ENCODE results near the gene ANKRD61. TPM values are rescaled to one million over a fixed set of nuclear protein-coding genes. Genes with fewer than 3 reads are reported as not detected.
"Not testable (repeated sequence)": the region's sequence is repeated elsewhere in the genome, so short reads cannot be mapped to it uniquely, and the experiment has no call there.

ANKRD61 gene
- total RNA-seq, result under 1 TPM in 1 of 2 donors, not detected in 1; 0.42 TPM
- long read RNA-seq, donor 1, result 0 reads
- long read RNA-seq, donor 2, result 0 reads

DNA sequence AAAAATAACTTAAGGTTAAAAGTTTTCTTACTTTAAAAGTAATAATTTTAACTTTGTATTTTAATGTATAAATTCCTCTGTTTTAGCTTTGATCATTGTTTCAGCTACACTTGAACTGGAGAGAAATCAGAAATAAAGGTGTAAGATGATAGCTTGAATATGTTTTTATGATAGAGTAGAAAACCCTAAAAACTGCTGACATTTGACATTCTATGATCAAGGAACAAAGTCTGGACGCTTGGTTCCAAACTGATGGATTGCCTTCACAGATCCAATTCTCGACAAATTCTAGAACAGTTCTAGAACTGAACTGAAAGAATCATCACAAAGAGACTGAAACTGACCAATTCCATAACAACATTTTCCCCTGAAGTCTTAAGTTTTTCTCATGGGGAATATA is at the start of gene ANKRD61:
Gene ANKRD61, plus strand, starts transcription at position 389 of the 400 bp plus-strand sequence. Its CDS starts 0 bp downstream, at position 389.
- intact Hi-C loops (cut with DNase I), result no loop called here
- no peak for DNase-seq (ENCODE audit: low spot score)

DNA sequence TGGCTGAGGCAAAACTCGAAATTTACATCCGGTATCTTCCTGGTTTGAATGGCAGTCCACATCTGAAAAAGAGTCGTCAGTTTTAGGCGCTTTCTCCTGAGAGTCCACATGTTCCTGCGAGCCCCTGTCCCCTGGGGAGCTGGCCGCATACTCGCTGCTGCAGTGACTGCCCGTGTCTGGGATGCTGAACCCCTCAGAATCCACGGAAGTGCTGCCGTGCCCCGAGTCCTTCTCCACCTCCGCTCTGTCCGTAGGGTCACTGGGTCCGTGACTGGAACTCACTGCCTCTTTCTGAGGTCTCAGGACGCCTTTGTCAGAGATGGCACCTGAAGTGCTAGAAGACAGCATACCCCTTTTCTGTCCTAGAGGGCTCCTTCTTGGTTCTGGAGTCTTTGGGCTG is 44.1 kb upstream of the ANKRD61 start:
- DNase-seq (ENCODE audit: low spot score); intact Hi-C loops (cut with DNase I): not testable (repeated sequence)

DNA sequence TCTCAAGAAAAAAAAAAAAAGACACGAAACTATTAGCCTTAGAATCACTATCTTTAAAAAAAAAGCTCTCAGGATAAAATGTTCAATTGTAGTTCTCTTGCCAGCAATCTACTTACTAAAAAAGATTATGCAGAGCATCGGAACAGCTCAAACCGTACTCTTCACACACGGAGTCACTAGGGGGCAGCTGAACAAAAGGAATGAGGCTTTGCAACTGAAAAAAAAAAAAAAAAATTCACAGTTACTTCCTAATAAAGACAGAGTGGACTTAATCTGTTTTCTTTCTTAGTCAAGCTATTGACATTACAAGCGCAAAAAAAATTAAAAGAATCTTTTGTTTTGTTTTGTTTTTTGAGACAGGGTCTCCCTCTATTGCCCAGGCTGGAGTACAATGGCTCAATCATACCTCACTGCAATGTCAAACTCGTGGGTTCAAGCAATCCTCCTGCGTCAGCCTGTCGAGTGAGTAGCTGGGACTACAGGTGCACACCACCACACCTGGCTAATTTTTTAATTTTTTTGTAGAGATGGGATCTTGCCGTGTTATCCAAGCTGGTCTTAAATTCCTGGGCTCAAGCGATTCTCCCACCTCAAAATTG is 33.9 kb upstream of the ANKRD61 start:
- no peak for DNase-seq (ENCODE audit: low spot score)
- intact Hi-C loops (cut with DNase I), result loop anchor here (5.0 to 10.0 kb wide), 3 partner anchors 327 to 595 kb away; partner anchors contain the start of gene INTS15 (in 1 of the 2)

DNA sequence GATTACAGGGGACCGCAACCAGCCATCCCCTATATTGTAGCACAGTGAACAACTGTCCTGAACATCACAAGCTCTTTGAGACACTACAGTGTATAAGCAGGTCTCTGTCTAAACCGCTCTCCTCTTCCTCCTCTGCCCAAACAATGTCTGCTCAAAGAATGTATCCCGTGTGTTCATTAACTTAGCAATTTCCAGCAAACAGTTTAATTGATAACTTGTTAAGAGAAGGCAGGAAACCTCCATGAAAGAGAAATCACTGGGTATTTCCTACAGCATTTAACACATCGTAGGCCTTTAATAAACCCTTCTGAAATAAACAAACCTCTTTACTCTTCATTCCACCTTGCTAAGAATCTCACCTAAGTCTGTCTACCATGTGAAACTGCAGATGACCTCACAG is 23.8 kb upstream of the ANKRD61 start:
- intact Hi-C loops (cut with DNase I), result no loop called here
- no peak for DNase-seq (ENCODE audit: low spot score)

DNA sequence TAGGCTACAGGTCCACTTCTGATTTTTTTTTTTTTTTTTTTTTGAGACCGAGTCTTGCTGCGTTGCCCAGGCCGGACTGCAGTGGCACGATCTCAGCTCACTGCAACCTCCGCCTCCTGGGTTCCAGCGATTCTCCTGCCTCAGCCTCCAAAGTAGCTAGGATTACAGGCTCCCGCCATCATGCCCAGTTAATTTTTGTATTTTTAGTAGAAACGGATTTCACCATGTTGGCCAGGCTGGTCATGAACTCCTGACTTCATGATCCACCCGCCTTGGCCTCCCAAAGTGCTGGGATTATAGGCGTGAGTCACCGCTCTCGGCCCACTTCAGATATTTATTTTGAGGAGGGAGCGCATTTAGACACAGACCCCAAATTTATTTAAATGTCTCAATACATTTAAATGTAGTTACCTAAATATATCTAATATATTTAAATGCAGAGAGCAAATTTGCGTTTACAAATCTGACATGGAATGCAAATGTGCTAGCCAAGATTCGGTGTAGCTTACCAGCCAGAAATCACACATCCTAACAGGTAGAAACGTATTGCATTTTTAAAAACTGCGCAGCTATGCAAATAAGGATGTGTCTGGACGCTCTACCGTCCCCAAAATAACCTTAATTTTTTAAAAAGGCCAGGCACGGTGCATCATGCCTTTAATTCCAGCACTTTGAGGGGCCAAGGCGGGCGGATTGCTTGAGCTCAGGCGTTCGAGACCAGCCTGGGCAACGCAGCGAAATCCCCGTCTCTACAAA is 23.2 kb upstream of the ANKRD61 start:
- intact Hi-C loops (cut with DNase I); DNase-seq (ENCODE audit: low spot score): not testable (repeated sequence)

DNA sequence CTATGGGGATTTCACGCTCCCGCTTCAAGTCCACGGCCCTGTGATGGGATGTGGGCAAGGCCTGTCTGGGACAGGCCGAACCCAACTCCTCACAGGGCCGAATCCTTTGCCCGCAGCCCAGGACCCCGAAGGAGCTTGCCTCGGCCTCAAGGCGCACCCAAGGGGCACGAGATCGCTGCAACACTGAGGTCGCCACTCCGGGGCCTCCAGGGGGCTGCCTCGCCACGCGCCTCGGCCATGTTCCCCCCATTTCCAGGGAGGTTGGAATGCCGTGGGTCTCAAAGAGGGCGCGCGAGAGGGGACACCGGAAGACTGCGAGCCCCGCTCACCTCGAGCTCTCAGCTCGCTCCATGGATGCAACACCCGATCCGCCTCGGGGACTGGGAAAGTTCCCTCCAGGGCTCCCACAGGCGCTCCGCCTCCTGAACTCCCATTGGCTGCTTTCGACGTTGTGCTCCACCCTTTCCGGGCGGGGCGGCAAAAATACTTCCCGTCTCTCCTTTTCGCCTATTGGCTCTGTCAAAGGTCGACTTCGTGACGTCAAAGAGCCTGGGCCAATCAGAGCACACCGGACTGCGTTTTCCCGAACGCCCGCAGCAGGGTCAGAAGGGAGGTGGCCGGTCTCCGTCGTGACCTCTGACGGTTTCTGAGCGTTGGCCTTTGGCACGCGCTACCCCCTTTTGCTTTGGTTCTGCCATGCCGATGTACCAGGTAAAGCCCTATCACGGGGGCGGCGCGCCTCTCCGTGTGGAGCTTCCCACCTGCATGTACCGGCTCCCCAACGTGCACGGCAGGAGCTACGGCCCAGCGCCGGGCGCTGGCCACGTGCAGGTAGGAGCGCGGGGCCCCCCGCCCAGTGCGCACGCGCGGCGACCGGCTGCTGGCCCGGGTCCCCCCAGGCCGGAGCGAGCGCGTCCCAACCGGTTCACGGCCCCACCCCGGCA is 22.2 kb upstream of the ANKRD61 start, which contains the start of the genes AIMP2 and PMS2:
Gene AIMP2, plus strand, starts transcription at position 605 of the 944 bp plus-strand sequence. Its CDS starts 92 bp downstream, at position 697.
Gene PMS2, minus strand, starts transcription at position 382 of the 944 bp plus-strand sequence. Its CDS starts 30 bp downstream, at position 352.
- intact Hi-C loops (cut with DNase I), result no loop called here
- peak; percentile 99 for DNase-seq (ENCODE audit: low spot score)

DNA sequence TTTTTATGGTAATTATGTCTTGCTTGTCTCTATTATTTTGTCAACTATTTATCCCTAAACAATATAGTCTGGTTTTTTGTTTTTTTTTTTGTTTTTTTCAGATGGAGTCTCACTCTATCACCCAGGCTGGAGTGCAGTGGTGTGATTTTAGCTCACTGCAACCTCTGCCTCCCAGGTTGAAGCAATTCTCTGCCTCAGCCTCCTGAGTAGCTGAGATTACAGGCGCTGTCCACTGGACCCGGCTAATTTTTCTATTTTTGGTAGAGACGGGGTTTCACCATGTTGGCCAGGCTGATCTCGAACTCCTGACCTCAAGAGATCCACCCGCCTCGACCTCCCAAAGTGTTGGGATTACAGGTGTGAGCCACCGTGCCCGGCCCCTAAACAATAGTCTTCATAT is 20.8 kb upstream of the ANKRD61 start:
- intact Hi-C loops (cut with DNase I); DNase-seq (ENCODE audit: low spot score): not testable (repeated sequence)

DNA sequence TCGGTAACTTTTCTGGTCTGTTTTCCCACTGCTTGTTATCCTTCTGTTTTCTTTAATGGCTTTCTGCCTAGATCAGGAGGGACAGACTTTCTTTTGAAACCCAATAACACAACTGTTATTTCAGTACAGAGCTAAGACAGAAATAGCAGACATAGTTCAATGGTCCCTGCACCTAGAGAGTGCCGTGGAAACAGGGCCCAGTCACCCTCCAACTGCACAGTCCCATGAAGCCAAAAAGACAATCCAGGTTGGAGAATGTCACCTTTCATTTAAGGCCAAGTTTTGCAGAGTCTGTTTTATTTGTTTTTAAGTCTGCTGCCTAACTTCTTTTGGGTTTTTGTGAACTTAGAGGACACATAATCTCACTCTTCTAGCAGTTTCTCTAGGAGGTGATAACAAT is 19.6 kb upstream of the ANKRD61 start:
- intact Hi-C loops (cut with DNase I), result no loop called here
- no peak for DNase-seq (ENCODE audit: low spot score)

DNA sequence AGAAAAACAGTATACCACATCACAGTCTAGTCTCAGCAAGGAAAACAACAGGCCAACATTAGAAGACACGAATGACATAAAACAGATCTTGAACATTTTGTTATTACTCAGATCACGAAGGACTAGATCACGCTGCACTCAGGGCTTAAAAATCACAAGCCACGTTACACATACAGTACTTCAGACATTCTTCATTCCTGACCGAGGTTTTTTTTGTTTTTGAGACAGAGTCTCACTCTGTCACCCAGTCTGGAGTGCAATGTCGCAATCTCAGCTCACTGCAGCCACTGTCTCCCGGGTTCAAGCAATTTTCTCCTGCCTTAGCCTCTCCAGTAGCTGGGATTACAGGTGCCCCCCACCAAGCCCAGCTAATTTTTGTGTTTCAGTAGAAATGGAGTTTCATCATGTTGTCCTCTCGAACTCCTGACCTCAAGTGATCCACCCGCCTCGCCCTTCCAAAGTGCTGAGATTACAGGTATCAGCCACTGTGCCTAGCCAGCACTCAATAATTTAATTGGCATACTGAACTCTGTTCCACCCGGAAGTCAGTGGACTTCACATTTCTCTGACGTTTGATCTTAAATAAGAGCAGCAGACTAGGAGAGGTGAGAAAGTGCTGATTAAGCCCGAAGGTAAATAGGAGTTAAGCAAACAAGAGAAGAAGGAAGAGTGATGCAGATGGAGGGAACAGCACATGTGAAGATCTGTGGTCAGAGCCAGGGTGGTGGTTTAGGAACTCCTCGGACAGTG is 18.6 kb upstream of the ANKRD61 start:
- DNase-seq (ENCODE audit: low spot score), result no peak
- intact Hi-C loops (cut with DNase I), result no loop called here

DNA sequence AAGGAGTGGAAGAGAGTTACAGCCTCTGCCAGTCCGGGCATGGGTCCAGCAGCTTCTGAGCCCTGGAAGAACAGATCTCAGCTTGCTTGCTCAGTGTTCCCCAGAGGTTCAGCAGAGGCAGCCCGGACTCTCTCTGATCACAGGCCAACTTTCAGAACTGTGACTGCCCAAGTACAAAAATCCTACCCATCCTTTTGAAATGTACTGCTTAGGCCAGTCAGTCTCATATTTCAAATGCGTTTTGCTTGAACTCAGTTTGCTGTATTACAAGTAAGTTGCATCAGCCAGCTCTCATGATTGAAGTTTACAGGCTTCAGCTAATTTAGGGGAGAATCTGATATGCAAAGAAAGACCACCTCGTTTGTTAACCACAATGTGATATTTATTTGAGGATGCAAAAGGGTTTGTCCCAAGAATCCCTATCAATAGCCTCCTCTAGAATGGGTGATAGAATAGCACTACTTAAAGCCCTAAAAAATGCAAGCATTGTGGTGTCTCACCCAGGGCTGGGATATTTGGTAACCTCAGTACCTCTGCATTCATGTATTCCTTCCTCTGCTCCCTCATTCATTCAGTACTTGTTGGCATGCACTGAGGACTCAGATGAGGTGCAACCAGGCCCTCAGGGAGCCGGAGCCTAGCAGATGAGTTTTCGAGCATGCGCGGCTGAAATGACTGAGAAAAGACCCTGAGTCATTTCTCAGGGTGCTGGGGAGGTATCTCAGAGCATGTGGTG is 15.1 kb upstream of the ANKRD61 start:
- peak; percentile 92 for DNase-seq (ENCODE audit: low spot score)
- intact Hi-C loops (cut with DNase I), result no loop called here

DNA sequence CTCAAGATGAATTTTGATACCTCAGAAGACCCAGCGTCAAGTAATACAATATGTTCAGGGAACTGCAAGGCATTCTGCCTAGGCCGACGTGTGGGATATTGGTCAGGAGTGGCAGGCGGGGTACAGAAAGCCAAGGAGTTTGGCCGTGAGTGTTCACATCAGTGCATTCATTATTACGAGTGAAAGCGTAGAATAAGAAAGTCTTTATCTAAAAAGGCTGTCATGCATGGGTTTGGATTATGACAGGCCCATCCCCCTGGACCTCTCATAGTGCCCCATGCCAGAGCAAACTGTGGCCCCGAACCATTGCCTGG is 14.6 kb upstream of the ANKRD61 start:
- intact Hi-C loops (cut with DNase I), result no loop called here

DNA sequence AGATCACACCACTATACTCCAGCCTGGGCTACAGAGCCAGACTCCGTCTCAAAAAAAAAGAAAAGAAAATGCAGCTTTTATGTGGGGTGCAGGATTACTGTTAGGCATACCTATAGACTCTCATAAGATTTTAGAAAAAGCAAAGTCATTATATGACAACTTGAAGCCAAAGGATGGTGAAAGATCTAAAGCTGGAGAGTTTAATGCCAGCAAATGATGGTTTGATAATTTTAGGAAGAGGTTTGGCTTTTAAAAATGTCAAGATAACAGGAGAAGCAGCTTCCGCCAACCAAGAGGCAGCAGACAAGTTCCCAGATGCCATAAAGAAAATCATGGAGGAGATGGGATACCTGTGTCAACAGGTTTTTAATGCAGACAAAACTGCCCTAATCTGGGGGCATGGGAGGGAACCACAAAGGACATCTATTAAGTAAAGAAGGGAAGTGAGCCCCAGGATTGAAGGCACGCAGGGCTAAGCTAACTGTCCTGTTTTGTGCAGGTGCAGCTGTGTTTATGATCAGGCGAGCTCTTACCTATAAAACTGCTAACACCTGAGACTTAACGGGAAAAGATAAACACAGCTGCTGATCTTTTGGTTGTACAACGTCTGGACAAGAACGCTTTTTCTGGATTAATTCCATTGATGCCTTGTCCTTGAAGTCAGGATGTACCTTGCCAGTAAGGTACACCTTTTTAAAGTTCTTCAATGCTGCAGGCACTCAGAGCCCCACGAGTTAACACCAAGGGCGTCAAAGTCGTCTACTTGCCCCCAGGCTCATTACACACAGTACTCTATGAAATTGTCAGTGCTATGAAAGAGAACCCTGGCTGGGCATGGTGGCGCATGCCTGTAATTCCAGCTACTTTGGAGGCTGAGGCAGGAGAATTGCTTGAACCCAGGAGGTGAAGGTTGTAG is 10.5 kb upstream of the ANKRD61 start:
- DNase-seq (ENCODE audit: low spot score), result no peak
- intact Hi-C loops (cut with DNase I), result no loop called here

More for the DNA sequence above, 14.6 kb upstream of the ANKRD61 start:
- no peak for DNase-seq (ENCODE audit: low spot score)

DNA sequence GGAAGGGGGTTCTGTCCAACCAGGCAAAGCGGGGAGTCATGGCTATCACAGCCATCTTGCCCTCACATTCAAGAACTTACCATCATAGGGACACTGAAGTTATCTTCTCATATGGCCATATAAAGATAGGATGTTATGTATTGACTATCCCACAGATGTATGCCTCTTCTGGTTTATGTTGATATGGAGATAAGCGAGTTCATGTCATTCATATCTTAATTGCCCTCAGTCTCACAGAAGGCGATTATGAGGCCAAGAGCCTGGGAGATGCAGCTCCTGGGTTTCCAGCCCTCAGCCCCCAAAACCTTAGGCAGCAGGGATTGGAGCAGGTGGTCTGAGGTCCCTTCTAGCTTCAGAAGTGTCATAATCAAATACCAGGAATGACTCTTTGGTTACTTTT is 8.5 kb upstream of the ANKRD61 start:
- no peak for DNase-seq (ENCODE audit: low spot score)
- intact Hi-C loops (cut with DNase I), result no loop called here

DNA sequence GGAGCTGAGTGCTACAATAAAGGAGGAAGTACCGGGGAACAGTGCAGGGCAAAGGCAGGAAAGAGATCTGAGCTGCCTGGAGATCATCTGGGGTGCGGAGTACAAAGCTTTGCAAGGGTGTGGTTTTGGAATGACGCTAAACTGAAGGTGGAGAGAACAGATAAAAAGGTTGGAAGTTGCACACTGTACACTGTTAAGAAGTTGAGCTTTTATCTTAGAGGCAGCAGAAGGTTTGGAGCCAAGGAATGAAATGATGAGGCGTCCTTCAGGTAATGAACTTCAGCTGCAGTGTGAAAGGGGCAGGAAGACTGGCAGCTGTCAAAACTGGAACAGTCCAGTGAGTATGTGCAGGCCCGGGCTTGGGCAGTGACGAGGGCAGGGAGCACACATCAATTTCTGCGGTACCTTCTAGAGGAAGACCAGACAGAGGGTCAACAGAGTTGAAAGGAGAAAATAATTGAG is 7.2 kb upstream of the ANKRD61 start:
- intact Hi-C loops (cut with DNase I), result no loop called here
- no peak for DNase-seq (ENCODE audit: low spot score)

DNA sequence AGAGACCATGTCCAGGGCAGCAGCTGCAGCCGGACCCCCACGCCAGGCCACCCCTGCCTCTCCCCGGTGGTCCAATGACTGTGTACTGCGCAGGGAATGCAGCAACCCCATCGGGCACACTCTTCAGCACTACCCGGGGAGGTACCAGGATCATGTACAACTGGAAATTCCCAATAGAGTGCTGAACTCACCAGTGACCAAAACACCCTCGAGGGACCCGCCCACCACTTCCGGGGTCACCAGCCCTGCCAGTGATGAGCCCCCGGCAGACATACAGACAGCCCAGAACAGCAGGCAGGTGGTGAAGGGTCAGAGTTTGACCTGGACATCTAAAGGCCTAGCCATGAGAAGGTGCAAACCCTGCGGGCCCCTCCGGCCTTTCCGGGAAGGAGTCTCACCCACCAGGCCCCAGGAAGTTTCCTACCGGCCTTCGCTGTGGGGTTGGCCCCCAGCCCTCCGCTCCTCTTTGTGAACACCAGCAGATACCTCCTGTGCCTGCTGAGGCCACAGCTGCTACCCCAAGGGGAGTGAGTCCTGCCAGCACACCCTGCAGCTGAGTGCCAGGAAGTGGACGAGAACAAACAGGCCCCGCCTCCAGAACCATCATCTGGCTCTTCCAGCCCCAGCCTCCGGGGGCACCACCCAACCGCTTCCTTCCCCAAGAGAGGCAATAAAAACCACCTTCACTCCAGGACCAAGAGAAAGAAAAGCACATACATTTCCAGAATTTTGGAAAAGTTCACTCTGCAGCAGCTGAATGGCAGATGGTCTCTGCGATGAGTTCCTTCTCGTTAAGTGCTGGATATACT is 5.0 kb upstream of the ANKRD61 start:
- DNase-seq (ENCODE audit: low spot score), result peak; percentile 92
- intact Hi-C loops (cut with DNase I), result no loop called here

DNA sequence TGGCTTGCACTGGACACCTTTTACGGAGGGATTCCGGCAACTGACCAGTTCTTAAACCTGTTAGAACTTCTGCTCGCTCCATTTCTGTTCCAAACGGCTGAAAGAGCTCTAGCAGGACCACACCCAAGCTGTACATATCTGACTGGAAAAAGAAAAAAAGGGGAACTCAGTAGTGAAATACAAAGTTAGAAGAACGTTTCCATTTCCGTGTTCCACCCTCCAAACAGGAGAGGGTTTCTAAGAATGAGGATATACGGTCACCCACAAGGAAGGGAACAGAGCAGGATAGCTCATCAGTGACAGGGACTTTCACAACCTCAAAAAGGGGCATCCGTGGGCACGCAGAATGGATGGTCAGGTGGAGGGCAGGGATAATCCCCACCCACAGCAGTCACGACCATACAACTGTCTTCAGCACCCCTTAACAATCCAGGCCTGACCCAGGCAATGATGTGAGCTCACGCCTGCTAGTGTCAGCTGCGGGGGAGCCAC is 4.3 kb upstream of the ANKRD61 start:
- intact Hi-C loops (cut with DNase I), result no loop called here

More for the DNA sequence above, 4.3 kb upstream of the ANKRD61 start:
- no peak for DNase-seq (ENCODE audit: low spot score)
